GM18520 (cell line): ENCODE data around the gene YEATS4.

Source experiments
- ATAC-seq: cut with Tn5 transposase; IDR thresholded peaks from one replicate; pipeline ENCODE4 v1.9.1; 2021; ENCODE audit not compliant: unreplicated experiment

YEATS4 gene

DNA sequence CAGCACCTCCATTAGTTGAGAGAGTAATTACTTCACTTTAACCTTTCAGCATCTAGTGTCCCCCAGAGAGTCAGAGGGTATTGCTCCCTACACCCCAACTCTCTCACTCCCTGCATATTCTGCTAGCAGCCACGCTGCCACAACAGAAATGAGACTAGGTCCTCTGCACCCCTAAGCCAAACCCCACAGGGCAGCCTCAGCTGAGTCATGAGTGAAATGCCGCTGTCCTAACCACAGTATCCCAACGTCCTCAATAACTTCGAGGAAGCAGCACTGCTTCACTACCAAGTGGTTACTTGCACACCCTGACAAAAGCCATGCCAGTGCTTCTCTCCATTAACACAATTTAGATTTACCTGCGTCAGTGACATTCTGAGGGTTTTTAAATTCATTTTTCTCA, 18.2 kb upstream of the YEATS4 start:
- no peak for ATAC-seq

DNA sequence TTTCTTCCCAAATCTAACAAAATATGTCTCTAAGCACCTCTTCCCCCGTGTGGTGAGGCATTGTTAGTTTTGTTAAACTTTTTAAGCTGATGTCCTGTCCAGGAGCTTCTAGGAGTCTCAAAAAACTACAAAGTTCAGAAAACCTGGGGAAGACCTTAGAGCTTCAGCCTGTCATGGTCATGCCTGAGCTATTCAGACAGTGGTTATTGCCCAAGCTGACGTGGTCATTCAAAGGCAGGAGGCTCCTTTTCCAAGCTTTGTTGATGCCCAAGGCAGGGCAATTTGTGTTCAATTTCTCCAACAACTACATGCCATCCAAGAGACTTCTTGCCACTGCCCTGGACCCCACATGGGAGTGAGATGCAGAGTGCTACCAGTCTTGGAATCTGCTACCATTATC, 17.1 kb upstream of the YEATS4 start:
- no peak for ATAC-seq

DNA sequence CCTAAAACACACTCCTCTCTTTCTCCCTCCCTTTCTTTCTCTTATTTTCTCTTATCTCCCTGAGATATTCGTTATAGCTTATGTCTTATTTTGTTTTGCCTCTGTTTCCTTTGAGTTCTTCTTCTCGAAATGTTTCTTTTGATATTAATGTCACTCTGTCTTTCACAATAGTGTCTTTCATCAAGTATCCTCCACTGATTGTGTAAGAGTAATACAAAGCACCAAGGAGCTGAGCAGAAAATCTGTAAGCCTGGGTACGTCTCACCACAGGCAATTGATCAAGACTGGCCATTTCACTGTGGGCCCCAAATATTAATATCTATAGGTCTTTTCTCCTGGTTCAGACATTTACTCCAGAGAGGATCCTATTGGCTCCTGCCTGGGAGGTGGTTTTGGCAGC, 16.2 kb upstream of the YEATS4 start:
- no peak for ATAC-seq

DNA sequence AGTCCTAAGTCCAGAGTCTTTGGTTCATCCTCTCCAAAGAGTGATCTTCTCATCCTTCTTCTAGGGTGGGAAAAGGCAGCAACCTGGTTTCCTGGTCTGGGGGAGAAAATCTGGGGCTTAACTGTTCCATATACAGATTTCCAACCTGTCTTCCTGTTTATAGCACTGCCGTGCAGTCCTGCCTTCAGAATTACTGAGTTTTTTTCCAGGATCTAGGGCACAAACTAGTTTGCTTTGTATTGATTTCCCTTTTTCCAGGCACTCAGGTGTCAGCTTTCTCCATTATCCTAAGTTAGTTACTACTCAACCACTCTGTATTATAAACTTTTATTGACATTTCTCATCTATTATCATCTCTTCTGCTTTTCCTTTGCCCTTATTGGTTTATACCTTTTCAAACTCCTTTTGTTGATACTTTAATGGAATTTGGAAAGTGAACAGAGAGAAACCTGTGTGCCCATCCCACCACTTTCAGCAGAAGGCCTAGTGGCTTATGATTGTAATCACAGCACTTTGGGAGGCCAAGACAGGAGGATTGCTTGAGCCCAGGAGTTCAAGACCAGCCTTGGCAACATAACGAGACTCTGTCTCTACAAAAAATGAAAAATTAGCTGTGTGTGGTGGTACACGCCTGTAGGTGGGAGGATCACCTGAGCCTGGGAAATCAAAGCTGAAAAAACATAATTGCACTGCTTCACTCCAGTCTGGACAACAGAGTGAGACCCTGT, 15.5 kb upstream of the YEATS4 start:
- ATAC-seq, result no peak

DNA sequence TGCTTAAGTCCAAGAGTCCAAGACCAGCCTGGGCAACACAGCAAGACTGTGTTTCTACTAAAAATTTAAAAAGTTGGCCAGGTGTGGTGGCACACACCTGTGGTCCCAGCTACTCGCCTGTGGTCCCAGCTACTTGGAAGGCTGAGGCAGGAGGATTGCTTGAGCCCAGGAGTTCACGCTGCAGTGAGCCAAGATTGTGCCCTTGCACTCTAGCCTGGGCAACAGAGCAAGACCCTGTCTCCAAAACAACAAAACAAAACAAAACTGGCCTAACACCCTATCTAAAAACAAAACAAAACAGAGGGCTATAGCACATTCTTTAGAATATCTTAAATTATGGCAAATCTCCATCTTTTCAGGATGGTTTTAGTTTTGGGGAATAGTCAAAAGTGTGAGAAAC, 14.5 kb upstream of the YEATS4 start:
- no peak for ATAC-seq

DNA sequence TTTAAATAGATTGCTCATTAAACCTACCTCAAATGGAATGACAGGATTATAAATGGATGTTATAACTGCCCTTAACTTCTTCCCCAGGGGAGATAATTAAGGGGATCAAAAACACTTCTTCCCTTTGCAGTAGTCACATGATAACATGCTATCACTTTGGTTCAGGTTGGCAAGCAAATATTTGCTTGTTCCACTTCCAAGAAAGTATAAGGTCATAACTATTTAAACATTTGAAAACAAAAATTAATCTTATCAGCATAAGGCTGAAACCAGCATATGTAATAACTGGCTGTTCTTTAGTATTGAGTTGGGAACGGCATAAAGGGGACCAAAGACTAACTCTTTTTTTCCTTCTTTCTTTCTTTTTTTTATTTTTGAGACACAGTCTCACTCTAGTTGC, 13.8 kb upstream of the YEATS4 start:
- ATAC-seq, result no peak

DNA sequence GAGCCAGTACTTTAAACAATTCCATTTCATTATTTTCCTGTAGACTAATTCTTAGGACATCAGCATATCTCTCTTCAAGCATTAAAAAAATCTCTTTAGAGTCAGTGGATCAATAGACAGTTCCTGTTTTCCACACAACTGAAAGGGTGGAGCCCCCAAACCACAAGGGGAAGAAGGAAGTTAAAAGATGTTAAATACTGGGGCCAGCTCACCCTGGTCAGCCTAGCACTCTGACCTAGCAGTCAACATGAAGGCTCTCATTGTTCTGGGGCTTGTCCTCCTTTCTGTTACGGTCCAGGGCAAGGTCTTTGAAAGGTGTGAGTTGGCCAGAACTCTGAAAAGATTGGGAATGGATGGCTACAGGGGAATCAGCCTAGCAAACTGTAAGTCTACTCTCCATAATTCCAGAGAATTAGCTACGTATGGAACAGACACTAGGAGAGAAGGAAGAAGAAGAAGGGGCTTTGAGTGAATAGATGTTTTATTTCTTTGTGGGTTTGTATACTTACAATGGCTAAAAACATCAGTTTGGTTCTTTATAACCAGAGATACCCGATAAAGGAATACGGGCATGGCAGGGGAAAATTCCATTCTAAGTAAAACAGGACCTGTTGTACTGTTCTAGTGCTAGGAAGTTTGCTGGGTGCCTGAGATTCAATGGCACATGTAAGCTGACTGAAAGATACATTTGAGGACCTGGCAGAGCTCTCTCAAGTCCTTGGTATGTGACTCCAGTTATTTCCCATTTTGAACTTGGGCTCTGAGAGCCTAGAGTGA, 11.2 kb upstream of the YEATS4 start, which contains the start of gene LYZ:
Gene LYZ (plus strand): TSS at position 220 of the 777 bp plus-strand sequence. CDS start 28 bp downstream, at position 248.
- ATAC-seq, result no peak

DNA sequence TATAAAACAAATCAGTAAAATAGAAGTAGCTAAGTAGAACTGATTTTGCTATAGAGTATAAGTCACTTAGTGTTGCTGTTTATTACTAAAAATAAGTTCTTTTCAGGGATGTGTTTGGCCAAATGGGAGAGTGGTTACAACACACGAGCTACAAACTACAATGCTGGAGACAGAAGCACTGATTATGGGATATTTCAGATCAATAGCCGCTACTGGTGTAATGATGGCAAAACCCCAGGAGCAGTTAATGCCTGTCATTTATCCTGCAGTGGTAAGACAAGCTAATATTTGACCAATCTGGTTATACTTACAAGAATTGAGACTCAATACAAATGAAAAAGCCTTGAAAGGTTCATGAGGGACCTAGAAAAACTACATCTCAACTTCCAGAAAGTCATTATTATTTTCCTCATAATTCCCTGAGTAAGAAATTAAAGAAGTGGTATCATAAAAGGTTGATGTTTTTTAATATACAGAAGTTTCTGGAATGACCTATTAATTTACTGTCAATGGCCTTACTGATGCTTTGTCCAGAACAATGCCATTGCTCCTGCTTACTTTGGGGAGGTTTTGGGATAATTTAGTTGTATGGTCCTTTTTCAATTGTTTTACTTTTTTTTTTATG, 9.4 kb upstream of the YEATS4 start:
- no peak for ATAC-seq

DNA sequence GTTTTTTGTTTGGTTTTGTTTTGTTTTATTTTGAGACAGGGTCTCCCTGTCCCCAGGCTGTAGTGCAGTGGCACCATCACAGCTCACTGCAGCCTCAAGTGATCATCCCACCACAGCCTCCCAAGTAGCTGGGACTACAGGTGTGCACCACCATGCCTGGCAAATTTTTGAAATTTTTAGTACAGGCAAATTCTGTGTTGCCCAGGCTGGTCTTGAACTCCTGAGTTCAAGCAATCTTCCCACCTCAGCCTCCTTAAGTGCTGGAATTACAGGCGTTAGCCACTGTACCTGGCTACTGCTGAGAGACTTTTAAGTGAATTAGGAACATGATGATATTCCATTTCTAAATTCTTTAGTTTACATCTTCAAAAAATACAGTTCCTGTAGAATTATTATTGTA, 8.8 kb upstream of the YEATS4 start:
- ATAC-seq, result no peak

DNA sequence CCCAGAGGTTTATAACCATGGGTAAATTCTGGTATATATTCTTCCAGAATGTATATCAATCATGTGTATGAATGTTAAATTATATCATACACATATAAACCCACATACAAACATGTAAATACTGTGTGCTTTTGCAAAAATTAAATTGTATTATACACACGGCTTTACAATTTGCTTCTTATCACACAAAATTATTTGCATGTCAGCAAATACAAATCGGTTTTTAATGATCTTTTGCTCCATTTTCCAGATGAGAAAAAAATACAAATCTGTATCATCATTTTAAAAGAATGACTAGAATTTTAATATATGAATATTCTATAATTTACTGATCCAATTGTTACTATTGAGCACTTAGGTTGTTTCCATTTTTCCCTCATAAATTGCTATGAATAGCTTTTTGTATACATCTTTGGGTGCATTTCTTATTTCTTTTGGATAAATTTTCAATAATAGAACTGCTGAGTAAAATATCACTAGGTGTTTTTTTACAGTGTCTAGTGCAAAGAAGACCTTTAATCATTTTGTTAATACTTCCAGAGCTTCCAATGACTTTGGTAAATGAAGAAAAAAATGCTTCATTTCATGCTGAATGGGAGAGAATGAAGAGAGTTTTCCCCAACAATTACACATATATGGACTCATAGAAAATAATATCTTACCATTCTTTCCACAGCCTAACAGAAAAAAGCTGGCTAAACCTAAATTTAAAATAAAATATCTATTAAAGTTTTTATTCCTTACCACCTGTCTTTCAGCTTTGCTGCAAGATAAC, 7.9 kb upstream of the YEATS4 start:
- ATAC-seq, result no peak

DNA sequence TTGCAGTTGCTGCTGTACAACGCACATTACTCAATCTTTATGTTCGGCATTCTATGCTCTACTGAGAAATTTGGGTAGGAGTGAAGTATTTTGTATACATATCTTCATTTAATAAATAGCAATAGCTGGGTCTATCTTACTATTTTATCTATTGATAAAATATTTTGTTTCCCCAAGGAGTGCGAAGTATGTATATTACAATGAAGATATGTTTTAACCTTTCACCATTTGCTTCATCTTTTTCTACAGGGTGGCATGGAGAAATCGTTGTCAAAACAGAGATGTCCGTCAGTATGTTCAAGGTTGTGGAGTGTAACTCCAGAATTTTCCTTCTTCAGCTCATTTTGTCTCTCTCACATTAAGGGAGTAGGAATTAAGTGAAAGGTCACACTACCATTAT, 6.6 kb upstream of the YEATS4 start:
- ATAC-seq, result no peak

DNA sequence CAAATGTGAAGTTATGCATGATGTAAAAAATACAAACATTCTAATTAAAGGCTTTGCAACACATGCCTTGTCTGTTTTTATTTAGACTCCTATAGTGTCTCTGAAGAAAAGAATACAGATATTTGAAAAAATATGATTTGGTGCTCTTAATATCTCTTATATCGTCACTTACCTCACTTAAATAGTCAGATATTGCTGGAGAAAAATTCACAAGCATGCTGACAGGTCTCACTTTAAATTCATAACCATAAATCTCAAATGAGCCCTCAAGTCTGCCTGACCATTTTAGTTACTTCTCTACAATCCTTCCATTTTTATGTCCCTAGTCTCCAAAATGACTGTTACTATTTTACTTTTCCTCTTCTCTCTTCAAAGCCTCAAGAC, 5.4 kb upstream of the YEATS4 start:
- no peak for ATAC-seq

DNA sequence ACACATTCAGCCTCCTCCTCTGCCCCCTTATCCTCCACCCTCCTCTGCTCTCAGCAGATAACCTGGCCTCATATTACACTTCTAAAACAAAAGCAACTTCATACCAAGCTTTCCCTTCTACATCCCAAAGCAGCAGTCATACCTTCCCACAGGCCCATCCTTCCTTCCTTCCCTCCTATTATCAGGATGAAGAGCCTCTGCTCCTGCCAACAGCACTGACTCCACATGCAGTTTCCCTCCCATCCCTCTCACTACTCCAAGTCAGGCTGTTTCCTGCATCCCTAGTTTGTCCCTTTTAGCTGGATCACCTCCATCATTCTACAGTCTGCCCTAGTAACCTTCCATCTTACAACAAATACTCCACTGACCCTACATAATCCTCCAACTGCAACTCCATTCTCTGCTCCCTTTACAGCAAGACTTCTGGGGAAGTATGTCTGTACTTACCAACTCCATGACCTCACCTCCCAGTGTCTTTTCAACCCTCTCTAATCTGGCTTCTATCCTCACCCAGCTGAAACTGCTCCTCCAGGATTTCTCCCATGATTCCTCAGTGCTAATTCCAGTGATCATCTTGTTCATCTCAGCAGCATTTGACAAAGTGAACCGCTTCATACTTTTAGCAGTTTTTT, 4.9 kb upstream of the YEATS4 start:
- ATAC-seq, result no peak

DNA sequence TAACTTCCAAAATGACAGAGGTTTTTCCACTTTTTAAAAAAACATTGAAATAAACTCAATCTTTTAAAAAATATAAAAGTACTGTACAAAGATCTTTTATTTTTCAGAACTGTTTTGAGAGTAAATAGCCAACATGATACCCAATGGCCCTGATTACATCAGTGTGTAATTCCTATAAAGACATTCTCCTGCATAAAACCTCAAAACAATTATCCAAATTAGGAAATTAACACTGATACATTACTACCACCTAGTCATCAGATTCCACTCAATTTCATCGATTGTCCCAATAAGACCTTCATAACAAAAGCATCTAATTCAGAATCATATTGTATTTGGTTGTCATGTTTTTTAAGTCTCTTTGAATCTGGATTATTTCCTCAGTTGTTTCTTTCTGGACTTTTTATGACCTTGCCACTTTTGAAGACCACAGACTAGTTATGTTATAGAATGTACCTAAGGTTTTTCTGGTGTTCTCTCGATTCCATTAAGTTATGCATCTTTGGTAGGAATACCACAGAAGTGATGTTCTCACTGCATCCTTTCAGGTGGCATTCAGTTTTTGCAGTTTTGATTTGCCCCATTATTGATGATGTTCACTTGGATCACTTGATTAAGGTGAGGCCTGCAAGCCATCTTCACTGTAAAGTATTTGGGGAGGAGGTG, 4.0 kb upstream of the YEATS4 start:
- ATAC-seq, result no peak

DNA sequence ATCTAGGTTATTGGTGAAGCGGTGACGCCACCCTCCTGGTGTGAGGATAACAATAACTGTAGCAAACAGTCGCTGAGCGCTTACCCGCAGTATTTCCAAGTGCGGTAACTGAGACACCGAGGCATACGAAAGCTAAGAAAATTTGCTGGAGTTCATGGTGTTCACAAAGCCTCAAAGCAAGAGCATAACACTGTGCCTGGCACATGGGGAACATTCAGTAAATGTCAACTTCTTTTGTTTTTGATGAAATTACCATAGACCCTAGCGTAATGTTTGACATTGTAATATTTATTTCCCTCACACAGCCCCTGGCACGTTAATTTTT, 767 bp downstream of the YEATS4 start:
- ATAC-seq, result no peak

DNA sequence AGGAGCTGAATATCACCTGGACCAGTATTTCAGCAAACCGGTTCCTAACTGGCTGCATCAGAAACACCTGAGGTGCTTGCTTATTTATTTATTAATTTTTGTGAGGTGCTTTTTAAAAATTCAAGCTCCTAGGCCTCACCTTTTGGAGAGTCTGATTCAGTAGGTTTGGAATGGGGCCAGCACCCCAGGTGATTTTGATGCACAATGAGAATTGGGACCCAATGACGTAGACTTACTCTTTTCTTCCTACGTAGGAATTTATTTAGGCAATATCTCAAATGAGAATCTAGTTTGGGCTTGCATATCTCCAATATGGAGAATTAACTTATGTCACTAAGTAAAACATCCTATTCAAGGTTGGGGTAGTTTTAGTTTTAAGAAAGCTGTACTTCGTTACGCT, 7.3 kb downstream of the YEATS4 start:
- ATAC-seq, result no peak

DNA sequence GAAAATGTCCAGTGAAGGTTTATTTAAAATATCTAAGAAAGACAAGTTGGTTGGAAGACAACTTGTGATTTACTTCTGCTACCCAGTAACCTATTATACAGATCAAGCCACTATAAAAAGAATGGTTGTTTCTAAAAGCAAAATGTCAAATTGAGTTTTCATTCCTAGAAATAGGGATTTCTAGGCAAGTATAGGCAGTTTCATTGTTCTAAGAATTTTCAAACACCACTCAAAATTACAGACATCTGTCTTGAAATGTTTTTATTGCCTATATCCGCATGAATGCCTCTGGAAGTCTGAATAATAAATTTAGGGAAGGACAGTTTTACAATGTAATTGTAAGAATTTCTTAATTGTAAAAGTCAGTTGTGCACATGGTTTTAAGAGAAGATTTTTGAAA, 8.6 kb downstream of the YEATS4 start:
- ATAC-seq, result no peak

DNA sequence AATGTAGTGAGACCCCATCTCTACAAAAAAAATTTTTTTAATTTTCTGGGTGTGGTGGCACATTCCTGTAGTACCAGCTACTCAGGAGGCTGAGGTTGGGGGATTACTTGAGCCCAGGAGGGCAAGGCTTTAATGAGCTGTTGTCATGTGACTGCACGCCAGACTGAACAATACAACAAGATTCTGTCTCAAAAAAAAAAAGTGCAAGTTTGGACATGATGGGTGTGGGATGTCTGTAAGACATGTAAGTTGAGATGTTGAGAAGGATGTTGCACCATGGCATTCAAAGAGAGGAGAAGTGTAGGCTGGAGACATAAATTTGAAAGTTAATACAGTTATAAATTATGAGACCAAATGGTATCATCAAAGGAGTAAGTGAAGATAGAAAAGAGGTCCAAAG, 23.5 kb downstream of the YEATS4 start:
- no peak for ATAC-seq

DNA sequence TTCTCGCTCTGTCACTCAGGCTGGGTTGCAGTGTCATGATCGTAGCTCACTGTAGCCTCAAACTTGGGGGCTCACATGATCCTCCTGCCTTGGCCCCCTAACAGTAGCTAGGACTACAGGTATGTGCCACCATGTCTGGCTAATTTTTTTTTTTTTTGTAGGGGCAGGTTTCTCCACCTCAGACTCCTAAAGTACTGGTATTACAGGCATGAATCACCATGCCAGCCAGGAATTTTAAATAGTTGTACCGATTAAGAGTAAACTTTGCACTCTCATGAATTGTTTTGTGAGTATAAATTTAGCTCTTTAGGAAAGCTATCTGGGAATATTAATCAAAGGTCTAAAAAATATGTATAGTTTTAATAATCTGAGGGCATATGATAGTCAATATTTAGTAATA, 25.5 kb downstream of the YEATS4 start:
- no peak for ATAC-seq

DNA sequence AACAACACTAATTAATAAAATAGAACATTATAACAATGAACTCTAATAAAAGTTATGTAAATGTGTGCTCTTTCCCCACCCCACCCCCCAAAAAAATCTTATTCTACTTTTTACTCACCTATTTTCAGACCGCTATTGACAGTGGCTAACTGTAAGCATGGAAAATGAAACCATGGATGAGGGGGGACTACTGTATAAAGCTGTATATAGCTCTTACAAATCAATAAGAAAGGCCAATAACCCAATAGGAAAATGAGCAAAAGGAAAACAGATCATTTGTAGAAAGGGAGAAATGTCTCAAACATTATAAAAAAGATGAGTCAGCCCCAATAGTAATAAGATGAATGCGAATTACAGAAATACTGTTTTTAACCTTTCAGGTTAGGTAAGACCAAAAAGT, 27.4 kb downstream of the YEATS4 start:
- no peak for ATAC-seq

DNA sequence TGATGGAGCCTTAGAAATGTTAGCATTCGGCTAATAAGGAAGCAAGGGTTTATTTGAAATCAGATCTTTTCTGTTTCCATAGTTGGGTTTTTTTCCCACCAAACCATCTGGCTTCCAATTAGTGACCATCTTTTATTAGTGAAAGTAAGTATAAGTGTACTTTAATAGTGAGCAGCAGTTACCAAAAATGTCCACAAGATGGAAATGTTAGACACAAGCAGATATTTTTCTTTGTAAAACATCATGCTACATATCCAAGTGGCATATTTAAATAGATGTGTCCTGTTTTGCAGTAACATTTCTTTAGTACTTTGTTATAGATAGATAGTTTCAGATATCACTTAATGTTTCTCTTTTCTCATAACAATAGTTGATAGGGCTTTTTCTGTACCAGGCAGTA, 28.8 kb downstream of the YEATS4 start:
- ATAC-seq, result no peak
